22Rv1 (cell line): ENCODE results near the gene OR9Q1.

Experiments
- H3K27ac ChIP-seq: fragments of 450-650 bp; 2 replicates; pipeline ENCODE4 v1.5.1; 2017
- CTCF ChIP-seq: fragments of 450-650 bp; IDR thresholded peaks from 2 replicates; pipeline ENCODE4 v1.5.1; 2017; ENCODE audit warnings: mild to moderate bottlenecking
- ZFX ChIP-seq: fragments of 450-650 bp; IDR thresholded peaks from 2 replicates; pipeline ENCODE4 v1.6.1; 2017; ENCODE audit warnings: antibody characterized with exemption, borderline replicate concordance

Gene OR9Q1

GRCh38 chr11:58059007-58059350 lies 35.3 kb downstream of the OR9Q1 start:
- H3K27ac ChIP-seq: no peak overlapping the region
- TF ChIP-seq ZFX (no peak), CTCF (no peak)

- TF ChIP-seq ZFX (no peak), CTCF (no peak)
- no peak overlapping the region for H3K27ac ChIP-seq
These were observed 36.9 kb downstream of the OR9Q1 start for GRCh38 chr11:58060535-58060934.

- TF ChIP-seq CTCF (no peak), ZFX (no peak)
- H3K27ac ChIP-seq: no peak overlapping the region
These were observed 37.4 kb downstream of the OR9Q1 start for GRCh38 chr11:58060939-58061672.

- no peak overlapping the region for H3K27ac ChIP-seq
- no peak for TF ChIP-seq CTCF
- TF ChIP-seq ZFX: no peak
These were observed 38.1 kb downstream of the OR9Q1 start for GRCh38 chr11:58061813-58062212.

GRCh38 chr11:58067685-58068084 lies 44.0 kb downstream of the OR9Q1 start:
- no peak overlapping the region for H3K27ac ChIP-seq
- TF ChIP-seq ZFX (no peak), CTCF (no peak)

GRCh38 chr11:58068655-58069054 lies 45.0 kb downstream of the OR9Q1 start:
- TF ChIP-seq ZFX (no peak), CTCF (peak; percentile 11; the same call in 1 of the 2 replicates)

GRCh38 chr11:58070585-58070984 lies 46.9 kb downstream of the OR9Q1 start:
- H3K27ac ChIP-seq: no peak overlapping the region
- TF ChIP-seq CTCF (no peak), ZFX (no peak)

More at GRCh38 chr11:58068655-58069054, 45.0 kb downstream of the OR9Q1 start:
- H3K27ac ChIP-seq: no peak overlapping the region
